Measurements from ENCODE around the gene SLC1A7. TPM values are rescaled to one million over a fixed set of nuclear protein-coding genes. Genes with fewer than 3 reads are reported as not detected.

SLC1A7 gene
- total RNA-seq, 1 donor from 2014 or later = not detected

DNA sequence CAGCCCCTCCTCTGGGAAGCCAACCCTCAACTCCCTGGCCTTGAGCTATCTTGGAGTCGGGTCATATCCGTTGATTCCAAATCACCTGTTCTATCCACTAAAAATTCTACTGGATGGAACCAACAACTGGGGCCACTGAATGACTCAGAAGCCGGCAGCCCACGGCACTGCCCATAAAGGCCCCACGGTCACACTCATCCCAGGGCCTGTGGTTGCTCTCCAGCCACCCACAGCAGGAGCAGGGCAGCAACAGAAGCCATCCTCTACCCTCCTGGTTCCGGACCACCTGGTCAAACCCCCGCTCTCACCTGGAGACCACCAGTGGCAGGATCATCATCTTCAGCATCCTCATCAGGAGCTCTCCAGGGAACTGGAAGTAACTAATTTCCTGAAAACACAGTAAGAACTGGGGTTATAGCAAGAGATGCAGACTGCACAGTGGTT, 8.4 kb downstream of the SLC1A7 start:
- no peak for DNase-seq (ENCODE audit: low spot score)

- no peak for DNase-seq (ENCODE audit: low spot score)
Measured at GRCh38 chr1:53133261-53134041, 9.0 kb downstream of the SLC1A7 start.

DNA sequence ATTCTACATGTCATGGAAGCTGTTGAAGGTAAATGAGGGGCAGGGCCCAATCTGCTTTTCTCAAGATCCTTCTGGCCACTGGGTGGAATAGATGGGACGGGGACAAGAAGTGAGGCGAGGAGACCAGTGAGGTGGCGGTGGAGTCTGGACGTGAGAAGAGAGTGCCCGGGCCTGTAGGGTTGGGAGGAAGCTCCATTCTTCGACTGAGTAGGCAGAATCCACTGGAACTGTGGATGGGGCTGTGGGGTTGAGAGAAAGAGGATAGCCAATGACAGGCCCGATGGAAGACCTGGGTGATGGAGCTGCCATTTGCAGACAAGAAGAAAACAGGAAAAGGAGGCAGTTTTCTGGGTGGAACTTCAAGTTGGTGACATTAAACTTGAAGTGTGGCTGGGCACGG, 10.3 kb downstream of the SLC1A7 start:
- no peak for DNase-seq (ENCODE audit: low spot score)

DNA sequence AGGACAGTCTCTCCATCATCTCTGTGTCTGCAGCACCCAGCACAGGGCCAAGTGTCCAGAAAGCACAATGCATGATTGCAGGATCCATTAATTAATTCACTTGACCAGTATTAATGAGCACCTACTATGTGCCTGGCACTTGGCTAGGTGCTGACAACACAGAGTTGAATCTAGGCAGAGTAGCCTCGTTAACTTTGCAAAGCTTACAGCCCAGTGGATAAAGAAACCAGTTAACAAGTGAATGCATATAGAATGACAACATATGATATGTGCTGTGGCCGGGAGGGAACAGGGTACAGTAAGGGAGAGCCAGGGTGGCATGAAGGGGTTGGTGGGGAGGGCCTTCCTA, 10.9 kb downstream of the SLC1A7 start:
- DNase-seq (ENCODE audit: low spot score) = no peak

DNA sequence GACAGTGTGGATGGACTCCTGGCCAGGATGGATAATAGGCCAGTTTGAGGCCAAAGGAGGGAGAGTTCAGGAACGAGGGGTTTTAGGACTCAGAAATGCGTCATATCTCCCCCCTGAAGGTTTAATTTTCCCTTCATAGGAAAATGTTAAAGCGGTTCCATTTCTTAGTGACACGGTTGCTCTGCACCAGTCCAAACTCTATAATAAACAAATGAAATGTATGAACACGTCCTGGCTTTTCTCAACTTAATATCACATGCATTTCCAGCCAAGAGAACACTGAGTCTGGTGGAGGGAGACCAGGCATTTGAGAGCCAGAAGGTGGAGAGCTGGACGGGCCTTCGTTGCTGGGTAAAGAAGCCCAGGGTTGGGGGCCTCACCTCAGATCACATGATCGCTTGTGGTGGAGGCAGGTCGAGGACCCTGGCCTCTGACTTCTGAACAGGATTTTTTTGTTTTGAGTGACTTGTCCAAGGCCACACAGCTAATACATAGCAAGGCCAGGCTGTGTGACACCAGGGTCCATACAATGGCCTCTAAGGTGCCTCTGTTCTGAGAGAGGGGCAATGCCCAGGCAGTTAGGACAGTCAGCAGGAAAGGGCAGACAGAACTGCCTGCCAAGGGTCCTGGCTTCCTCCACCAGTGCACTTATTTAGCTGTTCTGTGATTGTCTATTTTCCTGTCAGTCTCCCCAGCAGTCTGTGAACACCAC, 11.4 kb downstream of the SLC1A7 start:
- no peak for DNase-seq (ENCODE audit: low spot score)

DNA sequence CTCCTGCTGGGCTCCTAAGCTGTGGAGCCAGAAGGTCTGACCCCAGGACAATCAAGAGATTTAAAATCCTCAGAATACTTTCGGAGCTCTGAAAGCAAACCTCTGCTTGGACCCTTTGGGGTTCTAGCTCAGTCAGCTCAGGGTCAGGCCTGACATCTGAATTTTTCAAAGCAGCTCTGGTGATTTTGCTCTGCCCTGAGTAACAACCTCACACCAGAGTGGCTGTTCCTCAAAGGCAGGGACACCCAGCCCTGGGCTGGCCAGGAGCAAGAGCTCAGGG, 11.9 kb downstream of the SLC1A7 start:
- no peak for DNase-seq (ENCODE audit: low spot score)

GRCh38 chr1:53129891-53130597, 12.4 kb downstream of the SLC1A7 start:
- no peak for DNase-seq (ENCODE audit: low spot score)

DNA sequence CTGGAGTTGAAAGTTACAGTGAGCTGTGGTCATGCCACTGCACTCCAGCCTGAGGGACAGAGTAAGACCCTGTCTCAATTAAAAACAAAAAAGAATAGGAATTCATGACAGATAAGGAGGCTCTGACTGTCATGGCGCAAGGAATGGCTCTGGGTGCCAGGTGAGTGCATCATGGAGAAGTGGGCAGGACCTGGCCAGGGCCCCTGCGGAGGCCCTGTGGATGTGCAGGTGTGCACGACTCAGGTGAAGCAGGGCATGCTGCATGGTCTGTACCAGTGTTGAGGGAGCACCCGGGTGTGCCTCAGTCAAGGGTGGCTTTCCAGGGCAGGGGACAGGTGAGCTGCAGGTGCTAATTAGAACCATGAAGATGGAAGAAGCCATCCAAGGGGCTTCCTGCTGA, 14.0 kb downstream of the SLC1A7 start:
- DNase-seq (ENCODE audit: low spot score) = no peak

GRCh38 chr1:53127546-53127945, 14.9 kb downstream of the SLC1A7 start:
- DNase-seq (ENCODE audit: low spot score) = no peak

GRCh38 chr1:53126495-53126894, 15.9 kb downstream of the SLC1A7 start:
- DNase-seq (ENCODE audit: low spot score) = no peak

DNA sequence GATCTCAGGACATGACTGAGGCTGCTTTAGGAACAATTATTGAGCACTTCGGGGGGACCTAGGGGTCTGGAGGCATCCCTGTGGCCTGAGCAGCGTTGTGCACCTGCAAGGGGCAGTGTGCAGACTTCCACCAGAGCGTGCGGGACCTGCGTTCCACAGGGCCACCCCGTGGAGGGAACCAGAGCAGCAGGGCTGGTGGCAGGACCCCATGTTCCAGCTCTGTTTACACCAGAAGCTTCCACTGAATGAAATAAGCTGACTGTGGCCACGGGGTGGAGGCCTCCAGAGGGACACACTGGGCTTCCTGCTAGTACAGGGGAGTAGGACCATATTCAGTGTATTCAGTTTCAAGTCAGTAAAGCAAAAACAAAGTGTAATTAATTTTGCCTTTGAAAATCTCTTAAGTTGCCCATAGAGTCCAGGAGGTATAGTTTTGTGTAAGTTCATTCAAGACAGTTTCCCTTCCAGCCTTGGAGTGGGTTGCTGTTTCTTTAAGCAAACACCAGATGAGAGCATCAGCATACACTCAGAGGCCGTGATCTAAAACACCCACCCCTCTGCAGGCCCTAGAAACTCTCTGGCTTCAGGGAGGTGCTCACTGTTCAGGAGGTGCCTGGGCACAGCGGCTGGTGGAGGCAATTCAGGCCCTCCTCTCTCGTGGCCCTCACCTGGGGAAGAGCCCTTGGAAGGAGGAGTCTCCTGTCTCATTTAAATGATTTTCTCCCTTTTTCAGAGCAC, 16.6 kb downstream of the SLC1A7 start:
- no peak for DNase-seq (ENCODE audit: low spot score)

GRCh38 chr1:53125122-53125521, 17.3 kb downstream of the SLC1A7 start:
- no peak for DNase-seq (ENCODE audit: low spot score)

- DNase-seq (ENCODE audit: low spot score) = no peak
Measured at GRCh38 chr1:53123453-53124140, 18.8 kb downstream of the SLC1A7 start.

DNA sequence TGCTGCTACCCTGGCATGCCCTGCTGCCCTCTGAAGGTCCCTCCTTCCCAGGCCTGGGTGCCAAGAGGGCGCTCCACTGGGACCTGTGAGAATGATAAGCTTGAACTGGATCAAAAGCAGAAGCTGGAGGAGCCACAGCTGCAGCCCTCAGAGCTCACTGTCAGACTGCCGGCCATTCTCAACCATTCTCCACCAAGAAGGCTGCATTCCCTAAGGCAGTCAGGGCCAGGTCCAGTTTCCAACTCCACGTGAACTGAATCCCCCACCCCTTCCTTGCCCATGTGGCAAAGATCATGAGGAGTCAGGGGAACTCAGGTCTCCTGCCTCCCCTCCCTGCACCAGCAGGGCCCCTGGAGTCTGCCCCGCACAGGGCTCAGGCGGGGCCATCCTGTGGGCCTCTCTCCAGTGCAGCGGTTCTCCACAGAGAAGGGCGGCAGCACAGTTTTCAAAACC, 19.5 kb downstream of the SLC1A7 start:
- no peak for DNase-seq (ENCODE audit: low spot score)

- no peak for DNase-seq (ENCODE audit: low spot score)
Measured at GRCh38 chr1:53122201-53122885, 20.1 kb downstream of the SLC1A7 start.

DNA sequence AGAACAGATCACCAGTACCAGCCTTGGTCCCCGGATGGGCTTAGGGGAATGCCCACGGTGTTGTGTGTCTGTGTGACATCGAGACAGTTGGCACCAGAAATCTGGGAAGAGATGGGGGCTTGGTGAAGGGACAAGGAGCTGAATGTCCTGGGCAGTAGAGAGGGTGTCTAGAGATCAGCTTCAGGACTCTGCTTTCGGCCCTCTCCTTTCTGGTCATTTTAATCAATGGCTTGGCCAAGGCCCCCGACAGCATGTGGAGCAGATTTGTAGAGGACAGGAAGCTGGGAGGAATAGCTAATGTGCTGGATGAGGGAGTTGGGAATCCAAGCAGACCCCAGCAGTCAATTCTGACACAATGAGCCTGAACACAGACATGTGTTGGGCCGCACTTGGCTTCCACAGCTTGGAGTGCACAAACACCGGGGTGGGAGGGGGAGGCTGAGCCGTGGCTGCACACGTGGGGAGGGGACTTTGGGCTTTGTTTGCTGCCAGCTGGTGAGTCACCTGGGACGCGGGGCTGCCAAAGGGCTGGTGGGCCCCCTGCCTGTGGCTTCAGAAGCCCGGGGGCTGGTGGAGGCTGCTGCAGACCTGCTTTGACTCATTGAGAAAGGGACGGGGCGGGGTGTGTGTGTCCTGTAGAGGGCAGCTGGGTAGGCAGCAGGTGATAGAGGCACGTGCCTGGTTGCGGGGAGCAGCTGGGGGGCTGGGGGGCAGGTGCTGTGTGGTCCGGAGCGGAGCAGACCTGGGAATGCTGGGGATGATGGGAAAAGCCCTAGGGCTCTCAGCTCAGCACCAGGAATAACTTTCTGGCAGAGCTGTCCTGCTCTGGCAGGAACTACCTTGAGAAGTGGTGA, 20.9 kb downstream of the SLC1A7 start:
- DNase-seq (ENCODE audit: low spot score) = no peak

DNA sequence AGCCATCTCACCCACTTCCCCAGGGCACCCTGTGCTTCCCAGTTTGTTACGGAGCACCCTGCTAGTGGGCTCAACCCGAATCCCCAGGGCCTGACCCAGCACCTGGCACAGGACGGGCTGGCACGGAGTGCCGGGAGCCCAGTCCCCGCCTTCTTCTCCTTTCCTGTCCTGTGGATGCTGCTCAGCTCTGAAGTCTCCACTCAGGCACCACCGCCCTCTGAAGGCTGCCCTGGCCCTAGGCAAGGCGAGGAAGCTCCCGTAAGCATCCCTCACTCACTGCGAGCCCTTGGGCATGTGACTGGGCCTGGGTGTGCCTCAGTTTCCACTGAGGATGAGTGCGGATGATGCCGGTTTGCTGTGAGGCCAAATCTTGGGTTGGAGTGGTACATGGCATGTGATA, 21.8 kb downstream of the SLC1A7 start:
- DNase-seq (ENCODE audit: low spot score) = no peak

- no peak for DNase-seq (ENCODE audit: low spot score)
Measured at GRCh38 chr1:53117836-53118235, 24.6 kb downstream of the SLC1A7 start.

- no peak for DNase-seq (ENCODE audit: low spot score)
Measured at GRCh38 chr1:53116933-53117600, 25.4 kb downstream of the SLC1A7 start.

Data from ureter (tissue), 1 donor.